ENCODE results near the gene FIG4.

- TF ChIP-seq POLR2AphosphoS5 (IDR thresholded peaks at IDR 0.05), result no peak
- no peak for TF ChIP-seq CTCF (IDR thresholded peaks at IDR 0.05)
These were observed 3.8 kb upstream of the FIG4 start for GRCh38 chr6:109687271-109687761.
